T-helper 1 cell treated with Interleukin-12 subunit alpha and Interleukin-12 subunit beta and Interleukin-4 antibody, amounts not matched to agents 30 μg/mL and 1 μg/mL, for 36 hours (primary cell): ENCODE results near the gene UNC13C.

ENCODE experiments used
- H3K27ac Mint-ChIP-seq: one replicate; pipeline ENCODE4 v1.8.0; 2021; ENCODE audit warnings: mild to moderate bottlenecking, mixed read lengths
- H3K27me3 Mint-ChIP-seq: one replicate; pipeline ENCODE4 v1.8.0; 2021; ENCODE audit warnings: low read depth, mixed read lengths
- H3K36me3 Mint-ChIP-seq: one replicate; pipeline ENCODE4 v1.8.0; 2021; ENCODE audit warnings: low read depth, mixed read lengths
- H3K4me1 Mint-ChIP-seq: one replicate; pipeline ENCODE4 v1.8.0; 2021; ENCODE audit warnings: low read depth, mixed read lengths
- H3K4me3 Mint-ChIP-seq: one replicate; pipeline ENCODE4 v1.8.0; 2021; ENCODE audit warnings: mild to moderate bottlenecking, moderate library complexity, mixed read lengths
- H3K9me3 Mint-ChIP-seq: one replicate; pipeline ENCODE4 v1.8.0; 2021; ENCODE audit warnings: mixed read lengths

UNC13C gene

DNA sequence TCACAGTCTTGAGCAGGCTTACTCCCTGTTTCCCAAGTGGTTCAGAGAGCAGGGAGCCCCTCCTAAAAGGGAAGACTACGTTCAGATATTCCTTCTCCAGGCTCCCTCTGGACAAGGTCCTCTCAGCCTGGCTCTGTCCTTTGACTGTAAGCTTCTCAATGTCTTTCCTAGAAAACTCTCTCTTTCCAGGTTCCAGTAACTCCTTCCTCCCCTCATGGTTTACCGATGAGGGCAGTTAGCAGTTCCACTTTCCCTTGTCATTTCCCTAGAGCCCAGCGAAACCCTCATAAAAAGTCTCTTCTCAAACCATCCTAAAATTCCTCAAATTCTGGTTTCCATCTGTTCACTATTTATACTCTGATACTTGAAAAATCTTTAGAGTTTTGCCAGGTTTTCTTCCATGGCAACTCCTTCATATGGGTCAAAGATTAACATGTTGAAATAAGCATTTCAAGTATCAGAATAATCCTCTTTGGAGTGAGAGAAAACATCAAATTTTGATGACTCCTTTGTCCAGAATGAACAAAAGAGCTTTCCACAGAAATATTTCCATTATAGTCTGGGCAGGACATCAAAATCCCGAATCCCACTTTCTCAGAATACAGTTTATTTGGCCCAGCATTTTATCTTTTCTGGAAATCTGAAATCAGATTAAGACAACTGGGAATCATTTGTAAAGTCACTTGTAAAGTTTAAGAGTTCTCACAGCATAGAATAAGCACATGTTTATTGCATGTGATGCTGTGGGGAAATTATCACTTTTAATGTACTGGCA is 599.4 kb downstream of the UNC13C start:
- H3K27me3 Mint-ChIP-seq: no peaks in the 10 kb centered on the region
- H3K27ac Mint-ChIP-seq: no peak overlapping the region
- H3K4me1 Mint-ChIP-seq: no peaks in the 10 kb centered on the region
- H3K9me3 Mint-ChIP-seq: no peaks in the 10 kb centered on the region
- H3K4me3 Mint-ChIP-seq: no peak overlapping the region
- H3K36me3 Mint-ChIP-seq: no peaks in the 10 kb centered on the region

DNA sequence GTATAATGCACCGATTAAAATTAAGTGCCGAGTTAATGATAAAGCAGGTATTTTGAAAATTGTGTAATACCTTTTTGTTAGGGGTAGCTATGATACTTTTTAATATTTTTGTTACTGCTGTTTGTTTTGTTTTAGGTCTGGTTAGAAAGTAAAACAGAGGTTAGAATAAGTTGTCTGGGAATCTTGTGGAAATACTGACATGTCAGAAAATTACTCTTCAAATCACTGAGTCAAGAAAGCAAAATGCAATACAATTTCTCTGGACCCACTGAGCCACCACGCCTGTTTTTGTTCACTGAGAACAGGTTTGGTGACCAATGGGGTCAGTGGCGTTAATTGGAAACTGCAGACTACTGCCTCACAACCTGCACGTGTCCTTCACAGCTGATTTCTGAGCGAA is 601.6 kb downstream of the UNC13C start:
- H3K27ac Mint-ChIP-seq: no peak overlapping the region
- H3K9me3 Mint-ChIP-seq: no peaks in the 10 kb centered on the region
- no peaks in the 10 kb centered on the region for H3K36me3 Mint-ChIP-seq
- no peak overlapping the region for H3K4me3 Mint-ChIP-seq
- no peaks in the 10 kb centered on the region for H3K27me3 Mint-ChIP-seq
- H3K4me1 Mint-ChIP-seq: no peaks in the 10 kb centered on the region

DNA sequence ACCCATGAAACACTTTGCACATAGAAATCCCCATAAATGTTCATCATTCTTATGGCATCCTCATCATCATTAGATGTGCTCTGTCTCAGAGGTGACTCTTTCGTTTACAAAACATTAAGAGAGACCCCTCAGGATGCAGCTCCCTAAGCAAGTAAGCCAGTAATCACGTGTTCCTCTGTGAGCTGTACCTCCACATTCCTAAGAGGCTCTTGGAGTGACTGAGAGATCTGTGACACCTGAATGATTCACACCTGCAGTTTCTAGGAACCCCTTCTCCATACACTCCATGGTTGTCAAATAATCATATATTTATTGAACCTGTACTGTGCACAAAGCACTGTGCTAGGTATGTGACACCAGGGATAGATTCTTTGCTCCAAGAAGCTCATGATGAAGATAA is 602.4 kb downstream of the UNC13C start:
- H3K4me3 Mint-ChIP-seq: no peak overlapping the region
- no peaks in the 10 kb centered on the region for H3K4me1 Mint-ChIP-seq
- no peaks in the 10 kb centered on the region for H3K36me3 Mint-ChIP-seq
- H3K9me3 Mint-ChIP-seq: no peaks in the 10 kb centered on the region
- no peaks in the 10 kb centered on the region for H3K27me3 Mint-ChIP-seq
- H3K27ac Mint-ChIP-seq: no peak overlapping the region

DNA sequence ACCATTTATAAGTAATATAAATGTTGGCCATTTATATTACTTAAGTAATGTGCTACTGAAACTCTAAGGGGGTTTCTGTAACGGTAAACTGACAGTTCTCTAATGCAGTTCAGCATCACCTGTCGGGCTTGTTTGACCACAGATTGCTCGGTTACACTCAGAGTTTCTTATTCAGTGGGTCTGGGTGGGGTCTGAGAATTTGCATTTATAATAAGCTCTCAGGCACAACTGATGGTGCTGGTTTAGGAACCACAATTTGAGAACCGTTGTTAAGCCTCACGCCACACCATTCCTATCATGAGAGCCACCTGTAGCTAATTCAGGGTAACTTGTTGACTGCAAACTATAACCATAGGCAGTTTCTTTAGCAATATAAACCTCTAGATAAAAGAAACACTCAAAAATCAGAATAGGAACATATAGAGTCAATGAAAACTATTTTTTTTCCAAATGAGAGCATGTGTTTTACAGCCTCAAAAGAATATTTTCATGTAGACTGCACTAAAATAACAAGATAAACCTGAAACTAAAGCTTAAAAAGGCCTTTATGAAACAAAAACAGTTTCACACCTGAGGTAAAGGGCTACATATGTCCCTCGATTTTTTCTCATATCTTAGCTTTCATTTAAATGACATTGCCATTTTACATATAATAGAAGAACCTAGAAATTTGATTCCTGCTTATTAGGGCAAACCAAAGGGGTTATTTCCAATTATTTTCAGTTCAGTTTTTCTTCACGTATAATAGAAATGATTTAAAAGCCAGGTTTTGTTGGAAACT is 604.8 kb downstream of the UNC13C start:
- no peak overlapping the region for H3K27ac Mint-ChIP-seq
- H3K9me3 Mint-ChIP-seq: no peaks in the 10 kb centered on the region
- no peaks in the 10 kb centered on the region for H3K36me3 Mint-ChIP-seq
- H3K4me1 Mint-ChIP-seq: no peaks in the 10 kb centered on the region
- H3K4me3 Mint-ChIP-seq: no peak overlapping the region
- no peaks in the 10 kb centered on the region for H3K27me3 Mint-ChIP-seq

DNA sequence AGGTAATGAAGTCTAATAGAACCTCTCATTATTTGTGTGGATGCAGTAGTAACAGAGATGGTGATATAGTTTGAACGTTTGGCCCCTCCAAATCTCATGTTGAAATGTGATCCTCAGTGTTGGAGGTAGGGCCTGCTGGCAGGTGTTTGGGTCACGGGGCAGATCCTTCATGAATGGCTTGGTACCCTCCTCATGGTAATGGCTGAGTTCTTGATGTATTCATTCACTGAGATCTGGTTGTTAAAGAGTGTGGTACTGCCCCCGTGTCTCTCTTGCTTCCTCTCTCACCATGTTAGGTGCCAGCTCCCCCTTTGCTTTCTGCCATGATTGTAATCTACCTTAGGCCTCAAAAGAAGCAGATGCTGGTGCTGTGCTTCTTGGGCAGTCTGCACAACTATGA is 606.8 kb downstream of the UNC13C start:
- Mint-ChIP-seq H3K4me1 (no peaks in the 10 kb centered on the region), H3K9me3 (no peaks in the 10 kb centered on the region), H3K4me3 (no peak overlapping the region), H3K27ac (no peak overlapping the region), H3K27me3 (no peaks in the 10 kb centered on the region), H3K36me3 (no peaks in the 10 kb centered on the region)

DNA sequence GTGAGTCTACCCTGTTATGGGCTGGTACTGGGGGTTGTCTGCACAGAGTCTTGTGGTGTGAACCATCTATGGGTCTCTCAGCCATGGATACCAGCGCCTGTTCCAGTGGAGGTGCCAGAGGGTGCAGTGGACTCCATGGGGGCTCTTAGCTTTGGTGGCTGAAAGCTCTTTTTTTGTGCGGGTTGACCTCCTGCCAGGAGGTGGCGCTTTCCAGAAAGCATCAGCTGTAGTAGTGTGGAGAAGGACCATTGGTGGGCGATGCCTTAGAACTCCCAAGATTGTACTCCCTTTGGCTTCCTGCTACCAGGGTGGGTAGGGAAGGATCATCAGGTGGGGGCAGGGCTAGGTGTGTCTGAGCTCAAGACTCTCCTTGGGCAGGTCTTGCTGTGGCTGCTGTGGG is 615.9 kb downstream of the UNC13C start:
- no peaks in the 10 kb centered on the region for H3K36me3 Mint-ChIP-seq
- no peak overlapping the region for H3K4me3 Mint-ChIP-seq
- H3K9me3 Mint-ChIP-seq: no peaks in the 10 kb centered on the region
- H3K4me1 Mint-ChIP-seq: no peaks in the 10 kb centered on the region
- H3K27me3 Mint-ChIP-seq: no peaks in the 10 kb centered on the region
- H3K27ac Mint-ChIP-seq: no peak overlapping the region

DNA sequence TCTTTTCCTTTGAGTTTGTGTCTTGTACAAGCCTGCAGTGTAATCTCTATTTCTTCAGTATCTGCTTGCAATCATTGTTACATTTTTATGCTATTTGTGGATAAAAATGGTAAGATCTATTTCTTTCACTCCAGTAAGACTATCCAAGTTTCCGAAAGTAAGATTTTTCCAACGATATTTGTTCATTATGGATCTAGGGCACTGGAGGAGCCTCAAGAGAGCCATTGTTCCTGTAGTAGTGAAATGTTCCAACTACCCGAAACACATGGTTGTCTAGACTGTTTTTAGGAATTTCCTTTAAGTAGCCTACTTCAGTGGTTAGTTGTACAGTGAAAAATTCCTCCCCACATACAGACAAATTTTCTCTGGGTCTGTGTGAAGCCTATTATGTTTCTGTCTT is 621.1 kb downstream of the UNC13C start:
- Mint-ChIP-seq H3K27ac (no peak overlapping the region), H3K36me3 (no peaks in the 10 kb centered on the region), H3K9me3 (no peaks in the 10 kb centered on the region), H3K4me1 (no peaks in the 10 kb centered on the region), H3K27me3 (no peaks in the 10 kb centered on the region), H3K4me3 (no peak overlapping the region)

DNA sequence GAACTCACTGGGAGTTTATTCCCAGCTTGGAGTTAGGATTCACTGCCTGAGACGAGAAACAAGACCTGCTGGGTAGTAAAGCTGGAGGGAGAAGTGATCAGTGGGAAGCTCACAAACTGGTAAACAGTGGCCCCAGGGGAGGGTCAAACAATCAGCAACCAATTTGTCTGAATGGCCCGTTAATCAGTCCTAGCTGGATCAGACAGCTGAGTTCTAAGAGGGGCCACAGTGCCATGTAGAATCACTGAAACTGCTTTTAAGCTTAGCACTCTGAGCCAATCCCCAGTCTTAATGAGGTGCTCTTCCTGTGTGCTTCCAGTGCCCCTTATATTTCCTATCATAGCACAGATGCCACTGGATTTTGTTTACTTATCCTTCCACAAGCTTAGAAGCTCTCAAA is 626.8 kb downstream of the UNC13C start:
- Mint-ChIP-seq H3K27me3 (no peaks in the 10 kb centered on the region), H3K4me3 (no peak overlapping the region), H3K27ac (no peak overlapping the region), H3K4me1 (no peaks in the 10 kb centered on the region), H3K36me3 (no peaks in the 10 kb centered on the region), H3K9me3 (no peaks in the 10 kb centered on the region)

DNA sequence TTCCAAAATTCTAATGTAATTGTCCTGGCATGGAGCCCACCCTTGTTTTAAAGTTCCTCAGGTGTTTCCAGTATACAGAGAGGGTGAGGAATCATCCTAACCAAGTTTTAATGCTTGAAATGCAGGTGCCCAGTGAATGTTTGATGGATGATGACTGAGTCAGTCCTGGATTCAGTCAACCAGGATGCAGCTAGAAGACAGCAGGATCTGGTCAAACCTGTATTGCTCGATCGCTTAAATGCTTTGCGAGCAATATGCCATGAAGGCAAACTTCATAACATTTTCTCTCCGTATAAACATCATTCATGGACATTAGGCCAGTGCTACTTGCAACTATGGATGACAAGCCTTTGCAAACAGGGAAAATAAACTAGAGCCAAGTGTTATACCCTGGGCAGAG is 627.3 kb downstream of the UNC13C start:
- no peaks in the 10 kb centered on the region for H3K27me3 Mint-ChIP-seq
- H3K36me3 Mint-ChIP-seq: no peaks in the 10 kb centered on the region
- H3K4me3 Mint-ChIP-seq: no peak overlapping the region
- H3K9me3 Mint-ChIP-seq: no peaks in the 10 kb centered on the region
- no peaks in the 10 kb centered on the region for H3K4me1 Mint-ChIP-seq
- no peak overlapping the region for H3K27ac Mint-ChIP-seq

DNA sequence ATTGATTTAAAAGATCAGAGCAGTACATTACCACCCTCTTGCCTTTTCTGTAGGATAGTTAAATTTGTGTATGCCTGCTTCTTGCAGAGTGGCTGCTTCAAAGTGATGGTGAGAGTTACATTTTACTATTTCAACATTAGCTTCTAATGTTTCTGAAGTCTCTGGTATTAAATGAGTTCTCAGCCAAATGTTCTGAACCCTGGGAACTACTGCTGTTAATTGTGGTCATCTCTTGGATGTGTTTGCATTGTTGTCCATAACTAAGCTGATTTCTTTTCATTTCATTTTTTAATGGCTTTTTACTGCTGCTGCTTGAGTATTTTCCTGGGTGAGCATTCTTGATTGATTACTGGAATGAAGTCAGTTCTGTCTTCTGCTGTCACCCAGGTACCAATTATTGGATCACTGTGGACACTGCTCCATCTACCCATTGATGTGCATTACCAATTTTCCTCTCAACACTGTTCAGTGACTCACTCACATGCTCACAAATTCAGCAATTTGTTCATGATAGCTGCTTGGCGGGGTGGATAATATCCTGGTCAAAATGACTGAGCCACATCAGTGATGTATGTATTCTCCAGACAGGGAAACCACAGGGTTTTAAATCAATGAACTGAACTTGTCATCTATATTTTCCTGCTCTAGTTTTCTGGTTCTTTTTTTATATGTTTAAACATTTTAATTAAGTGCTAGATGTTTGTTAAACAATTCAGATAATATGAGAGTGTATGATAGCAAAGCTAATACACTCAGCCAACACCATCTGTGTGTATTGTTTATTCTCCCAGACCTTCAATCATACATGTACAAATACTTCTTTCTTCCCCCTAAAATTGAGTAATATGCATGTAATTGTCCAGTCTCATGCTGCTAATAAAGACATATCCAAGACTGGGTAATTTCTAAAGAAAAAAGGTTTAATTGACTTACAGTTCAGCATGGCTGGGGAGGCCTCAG is 630.9 kb downstream of the UNC13C start:
- Mint-ChIP-seq H3K36me3 (no peaks in the 10 kb centered on the region), H3K27me3 (no peaks in the 10 kb centered on the region), H3K9me3 (no peaks in the 10 kb centered on the region), H3K27ac (no peak overlapping the region), H3K4me3 (no peak overlapping the region), H3K4me1 (no peaks in the 10 kb centered on the region)

DNA sequence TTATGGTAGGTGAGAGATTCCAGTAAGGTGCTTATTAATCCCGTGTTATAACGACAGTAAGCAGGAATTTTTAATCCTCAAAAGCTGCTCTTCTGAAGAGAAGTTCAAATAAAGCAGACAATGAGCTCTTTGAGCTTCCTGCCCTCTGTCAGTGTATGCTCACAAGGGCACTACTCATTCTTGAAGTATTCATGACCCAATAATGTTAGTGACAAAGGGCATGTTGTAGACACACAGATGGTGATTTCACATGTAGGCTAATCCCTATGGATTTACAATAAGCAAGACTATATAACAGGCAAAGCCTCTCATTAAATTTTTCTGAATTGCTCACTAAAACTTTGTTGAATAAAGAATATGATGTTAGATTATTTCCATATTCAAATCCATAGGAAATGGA is 639.9 kb downstream of the UNC13C start:
- no peak overlapping the region for H3K27ac Mint-ChIP-seq
- no peaks in the 10 kb centered on the region for H3K4me1 Mint-ChIP-seq
- no peaks in the 10 kb centered on the region for H3K9me3 Mint-ChIP-seq
- no peak overlapping the region for H3K4me3 Mint-ChIP-seq
- no peaks in the 10 kb centered on the region for H3K36me3 Mint-ChIP-seq
- H3K27me3 Mint-ChIP-seq: no peaks in the 10 kb centered on the region

DNA sequence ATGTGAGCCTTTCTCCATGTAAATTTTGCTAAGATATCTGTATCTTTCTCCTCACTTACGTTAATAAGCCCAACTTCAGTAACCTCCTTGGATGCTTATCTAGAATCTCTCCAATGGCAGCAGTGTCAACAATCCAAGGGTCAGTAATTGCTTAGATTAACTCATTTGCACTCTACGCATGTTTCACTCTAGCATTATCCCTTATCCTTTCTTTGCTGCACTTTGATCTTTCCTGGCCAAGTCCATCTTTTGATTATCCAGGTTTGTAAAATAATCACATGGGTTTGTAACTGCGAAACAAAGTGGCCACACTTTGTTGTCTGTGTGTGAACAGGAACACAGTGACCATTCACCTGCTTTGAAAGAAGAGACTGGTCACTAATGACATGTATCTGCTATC is 640.9 kb downstream of the UNC13C start:
- no peak overlapping the region for H3K27ac Mint-ChIP-seq
- H3K9me3 Mint-ChIP-seq: no peaks in the 10 kb centered on the region
- no peaks in the 10 kb centered on the region for H3K27me3 Mint-ChIP-seq
- H3K36me3 Mint-ChIP-seq: no peaks in the 10 kb centered on the region
- H3K4me1 Mint-ChIP-seq: no peaks in the 10 kb centered on the region
- no peak overlapping the region for H3K4me3 Mint-ChIP-seq

DNA sequence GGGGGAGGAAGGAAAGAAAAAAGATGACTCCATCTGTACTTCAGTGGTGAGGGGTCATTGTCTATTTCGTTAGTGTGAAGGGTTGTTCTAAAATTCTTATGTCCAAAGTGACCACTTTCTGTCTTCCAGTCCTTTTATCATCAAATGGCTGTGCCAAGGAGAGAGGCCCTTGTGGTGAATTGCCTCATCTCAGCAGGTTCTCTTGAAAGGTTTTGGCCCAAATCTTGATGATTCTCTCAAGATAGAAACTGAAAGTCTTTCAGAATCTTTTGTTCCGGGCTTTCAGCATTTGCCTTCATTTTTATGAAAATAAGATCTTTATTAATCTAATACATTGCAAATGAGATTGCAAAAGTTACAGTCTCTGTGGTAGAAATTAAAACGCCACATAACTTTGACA is 642.7 kb downstream of the UNC13C start:
- no peaks in the 10 kb centered on the region for H3K4me1 Mint-ChIP-seq
- H3K4me3 Mint-ChIP-seq: no peak overlapping the region
- no peaks in the 10 kb centered on the region for H3K27me3 Mint-ChIP-seq
- no peak overlapping the region for H3K27ac Mint-ChIP-seq
- H3K9me3 Mint-ChIP-seq: no peaks in the 10 kb centered on the region
- H3K36me3 Mint-ChIP-seq: no peaks in the 10 kb centered on the region

DNA sequence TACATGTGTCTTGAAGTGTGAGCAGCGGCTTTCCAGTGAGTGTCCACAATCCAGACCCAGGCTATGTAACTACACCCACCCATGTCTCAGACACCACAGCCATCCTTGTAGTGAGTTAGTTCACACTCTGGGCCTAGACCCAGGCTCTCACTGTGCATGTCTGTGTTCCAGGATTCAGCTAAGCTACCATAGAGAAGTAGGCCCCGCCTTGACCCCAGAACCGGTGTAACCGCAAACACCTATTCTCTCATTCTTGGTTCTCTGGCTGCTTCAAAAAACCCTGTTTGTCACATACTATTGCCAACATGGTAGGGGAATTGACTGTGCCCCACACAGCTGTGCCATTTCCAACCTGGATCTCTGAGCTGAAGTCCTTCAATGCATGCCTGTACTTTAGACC is 657.9 kb downstream of the UNC13C start:
- no peaks in the 10 kb centered on the region for H3K27me3 Mint-ChIP-seq
- no peaks in the 10 kb centered on the region for H3K36me3 Mint-ChIP-seq
- H3K9me3 Mint-ChIP-seq: peaks cover 4% of the 10 kb centered on the region

More for the DNA sequence above, 657.9 kb downstream of the UNC13C start:
- Mint-ChIP-seq H3K4me3 (no peak overlapping the region), H3K27ac (no peak overlapping the region), H3K4me1 (no peaks in the 10 kb centered on the region)
